HG02981 (cell line): ENCODE results near the gene ADCY5.

Experiments used
- ATAC-seq: cut with Tn5 transposase; IDR thresholded peaks from one replicate; pipeline ENCODE4 v1.9.1; 2021; ENCODE audit warnings: mild to moderate bottlenecking, moderate library complexity; ENCODE audit not compliant: unreplicated experiment

The ADCY5 gene

DNA sequence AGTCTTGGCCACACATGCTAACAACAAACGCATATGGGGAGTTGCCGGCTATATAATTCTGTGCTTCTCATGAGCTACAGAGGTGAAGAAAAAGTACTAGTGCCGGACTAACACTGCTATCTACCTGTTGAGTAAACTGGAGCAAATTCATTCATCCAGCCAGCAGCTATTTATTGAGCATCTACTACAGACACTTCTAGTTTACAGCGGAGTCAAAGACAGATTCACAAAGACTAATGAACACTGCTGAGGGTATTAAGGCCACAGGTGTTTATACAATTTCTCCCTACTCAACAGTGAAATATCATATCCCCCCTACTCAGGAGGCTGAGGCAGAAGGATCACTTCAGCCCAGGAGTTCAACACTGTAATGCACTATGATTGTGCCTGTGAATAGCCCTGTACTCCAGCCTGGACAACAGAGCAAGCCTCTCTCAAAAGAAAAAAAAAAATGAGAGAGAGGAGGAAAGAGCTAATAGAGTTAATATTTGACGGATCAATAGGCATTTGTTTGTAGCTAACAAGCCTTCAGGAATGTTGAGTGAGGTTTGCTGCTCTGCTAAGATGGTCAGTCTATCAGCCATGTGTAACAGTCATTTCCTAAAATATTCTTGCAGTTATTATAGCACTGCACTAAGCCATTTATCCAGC lies 17.8 kb downstream of the ADCY5 start:
- ATAC-seq, result no peak

- no peak for ATAC-seq
Measured at GRCh38 chr3:123430266-123430665, 18.6 kb downstream of the ADCY5 start.

GRCh38 chr3:123429362-123430125 lies 19.3 kb downstream of the ADCY5 start:
- ATAC-seq, result no peak

- ATAC-seq, result no peak
Measured at GRCh38 chr3:123424999-123425712, 23.7 kb downstream of the ADCY5 start.

DNA sequence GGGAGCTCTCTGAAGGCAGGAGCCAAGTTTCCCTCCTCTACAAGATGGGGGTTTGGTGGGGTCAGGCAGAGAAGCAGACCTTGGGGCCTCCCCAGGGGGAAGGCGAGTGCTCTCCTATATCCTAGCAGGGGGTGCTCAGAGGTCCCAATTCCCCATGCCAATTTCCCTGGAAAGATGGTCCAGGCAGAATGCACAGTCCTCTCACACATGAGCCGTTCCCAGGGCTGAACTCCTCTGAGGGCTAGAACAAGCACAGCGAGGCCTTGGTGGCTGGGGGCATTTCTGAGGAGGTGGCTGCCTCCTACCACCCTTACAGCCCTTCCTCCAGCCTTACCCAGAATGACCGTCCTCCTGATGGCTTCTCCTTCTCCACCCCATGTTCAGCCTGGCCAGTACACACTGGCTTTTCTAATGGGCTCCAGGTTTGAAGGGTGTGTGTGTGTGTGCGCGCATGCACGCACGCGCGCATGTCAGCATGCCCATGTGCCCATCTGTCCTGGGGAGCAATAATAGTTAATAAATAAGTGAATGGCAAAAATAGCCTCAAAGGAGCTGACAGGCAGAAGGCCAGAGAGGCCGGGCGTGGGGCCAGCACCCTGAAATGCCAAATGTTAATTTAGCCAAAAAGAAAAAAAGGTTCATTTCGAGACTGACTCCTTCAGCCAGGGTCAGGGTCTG lies 24.4 kb downstream of the ADCY5 start:
- ATAC-seq, result no peak

- no peak for ATAC-seq
Measured at GRCh38 chr3:123423806-123424205, 25.1 kb downstream of the ADCY5 start.

DNA sequence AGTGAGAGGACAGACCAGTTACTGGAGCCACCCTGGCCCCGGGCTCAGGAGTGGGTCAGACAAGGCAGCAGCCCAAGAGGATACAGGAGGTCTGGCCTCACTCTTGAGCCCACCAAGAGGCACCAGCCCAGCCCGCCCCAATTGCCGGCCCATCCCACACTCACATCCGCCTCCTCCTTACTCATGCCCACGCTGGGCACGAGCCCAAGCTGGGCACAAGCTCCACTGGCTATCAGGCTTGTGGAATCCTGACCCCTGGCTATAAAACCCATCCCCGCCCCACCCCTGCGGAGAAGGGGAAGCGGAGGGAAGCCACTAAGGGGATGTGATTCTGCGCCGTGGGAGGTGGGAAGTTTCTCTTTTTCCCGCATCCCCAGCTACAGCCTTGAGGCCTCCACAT lies 25.9 kb downstream of the ADCY5 start:
- no peak for ATAC-seq

DNA sequence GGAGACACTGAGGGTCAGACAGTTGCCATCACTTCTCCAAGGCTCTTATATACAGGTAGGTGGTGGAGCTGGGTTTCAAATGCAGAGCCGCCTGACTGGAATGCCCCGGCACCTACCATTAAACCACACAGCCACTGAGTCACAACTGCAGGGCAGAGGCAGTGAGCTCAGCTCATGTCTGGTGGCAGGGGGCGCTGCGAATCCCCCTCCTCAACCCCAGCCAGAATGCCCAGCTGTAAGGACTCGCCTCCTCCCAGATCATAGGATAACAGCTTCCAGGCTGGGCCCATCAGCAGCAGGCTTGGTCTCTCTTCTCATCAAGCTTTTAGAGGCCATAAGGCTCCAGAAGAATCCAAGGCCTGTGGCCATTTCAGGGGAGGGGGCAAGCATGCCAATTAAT lies 26.4 kb downstream of the ADCY5 start:
- no peak for ATAC-seq

DNA sequence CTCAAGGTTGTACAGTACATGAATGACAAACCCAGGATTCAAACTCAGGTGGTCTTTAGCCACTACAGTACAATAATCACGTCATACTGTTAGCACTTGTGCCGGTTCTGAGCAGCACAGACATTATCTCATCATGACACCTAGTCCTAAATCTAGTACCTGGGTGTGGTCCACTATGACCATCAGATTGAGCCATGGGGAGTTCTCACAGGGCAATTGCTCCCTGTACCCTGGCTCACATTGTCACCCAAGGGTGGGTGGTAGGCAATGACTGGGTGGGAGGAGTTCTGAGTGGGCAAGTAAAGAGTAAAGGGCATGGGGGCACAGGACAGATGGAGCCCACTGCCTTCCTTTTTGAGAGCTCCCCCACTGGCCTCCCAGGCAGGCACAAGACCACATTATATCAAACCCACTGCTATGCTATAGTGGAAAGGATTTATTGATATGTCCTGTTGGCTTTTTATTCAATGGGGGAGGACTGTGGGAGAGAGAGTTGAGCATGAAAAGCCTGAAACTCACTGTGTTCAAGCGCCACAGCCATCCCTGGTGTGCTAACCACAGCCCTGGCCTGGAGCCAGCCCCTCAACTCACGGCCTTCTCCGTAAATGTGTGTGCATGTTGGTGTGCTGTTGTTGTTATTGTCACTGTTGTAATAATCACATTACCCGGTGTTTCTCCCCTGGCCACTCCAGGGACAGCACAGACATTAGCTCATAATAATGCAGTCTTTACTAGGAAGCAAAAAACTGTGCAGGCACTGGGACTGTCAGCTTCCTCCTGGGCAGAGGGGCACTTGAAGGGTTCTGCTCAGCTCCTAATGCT lies 27.3 kb downstream of the ADCY5 start:
- no peak for ATAC-seq

DNA sequence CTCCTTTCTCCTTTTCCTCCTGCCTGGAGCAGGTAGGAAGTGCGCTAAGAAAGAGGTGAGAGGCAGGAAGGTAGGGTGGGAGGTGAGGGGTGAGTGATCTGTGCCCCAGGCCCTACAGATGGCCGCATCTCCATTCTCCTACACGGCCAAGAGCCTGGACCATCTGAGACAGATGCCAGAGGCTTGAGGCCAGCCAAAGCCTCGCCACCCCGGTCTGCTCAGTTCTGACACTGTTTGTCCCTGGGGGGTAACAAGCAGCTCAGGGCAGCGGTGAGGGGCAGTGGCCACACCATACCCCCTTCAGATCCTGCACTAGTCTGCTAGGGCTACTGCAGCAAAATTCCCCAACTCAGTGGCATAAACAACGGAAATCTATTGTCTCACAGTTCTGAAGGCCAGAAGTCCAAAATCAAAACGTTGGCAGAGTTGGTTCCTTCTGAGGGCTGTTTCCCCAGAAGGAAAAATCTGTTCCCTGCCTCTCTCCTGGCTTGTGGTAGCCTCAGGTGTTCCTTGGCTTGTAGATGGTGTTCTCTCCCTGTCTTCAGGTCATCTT lies 28.4 kb downstream of the ADCY5 start:
- no peak for ATAC-seq

DNA sequence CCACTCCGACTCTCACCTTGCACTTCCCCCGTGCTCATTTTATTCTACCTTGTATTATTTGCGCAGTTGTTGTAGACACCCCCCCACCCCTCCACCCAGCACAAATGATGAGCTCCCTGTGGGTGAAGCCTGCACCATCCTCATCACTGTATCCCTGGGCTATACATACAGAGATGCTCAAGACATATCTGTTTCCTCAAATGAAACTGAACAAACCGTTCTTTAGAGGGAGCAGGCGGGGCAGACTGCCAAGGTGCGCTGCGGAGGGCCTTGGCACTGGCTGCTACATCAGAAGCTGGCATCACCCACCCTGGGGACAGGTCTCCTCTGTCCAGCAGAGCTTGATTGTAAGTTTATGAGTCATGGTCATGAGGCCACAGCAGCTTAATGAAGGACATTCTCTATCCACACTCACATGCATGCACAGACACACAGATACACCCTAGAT lies 29.0 kb downstream of the ADCY5 start:
- ATAC-seq, result no peak

DNA sequence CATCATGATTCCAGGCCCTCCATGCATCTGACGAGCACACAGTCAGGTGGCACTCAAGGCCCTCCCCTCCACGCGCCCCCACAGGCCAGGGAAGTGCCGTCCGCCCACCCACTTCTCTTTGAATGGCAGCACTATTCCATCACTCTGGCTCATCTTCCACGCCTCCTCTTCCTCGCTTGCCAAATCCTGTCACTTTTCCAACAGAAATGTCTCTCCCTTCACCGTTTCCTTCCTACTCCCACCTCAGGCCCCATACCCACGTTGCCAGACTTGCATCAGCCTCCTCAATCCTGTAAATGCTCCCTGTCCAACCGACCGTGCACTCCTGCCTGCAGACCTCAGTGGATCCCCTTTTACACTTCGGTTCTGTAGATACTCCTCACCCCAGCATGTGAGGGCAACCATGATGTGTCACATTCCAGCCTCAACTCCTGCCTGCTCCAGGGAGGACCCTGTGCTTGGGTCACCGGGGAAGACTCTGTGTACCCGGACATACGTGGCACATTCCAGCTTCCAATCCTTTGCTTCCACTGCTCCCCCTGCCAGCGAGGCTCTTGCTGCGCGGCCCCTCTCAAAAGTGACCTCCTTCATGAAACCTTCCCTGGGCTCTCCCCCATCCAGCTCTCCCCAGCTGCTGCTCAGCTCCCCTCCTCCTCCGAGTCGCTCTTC lies 29.6 kb downstream of the ADCY5 start:
- ATAC-seq, result no peak

- ATAC-seq, result no peak
Measured at GRCh38 chr3:123416647-123417046, 32.2 kb downstream of the ADCY5 start.

DNA sequence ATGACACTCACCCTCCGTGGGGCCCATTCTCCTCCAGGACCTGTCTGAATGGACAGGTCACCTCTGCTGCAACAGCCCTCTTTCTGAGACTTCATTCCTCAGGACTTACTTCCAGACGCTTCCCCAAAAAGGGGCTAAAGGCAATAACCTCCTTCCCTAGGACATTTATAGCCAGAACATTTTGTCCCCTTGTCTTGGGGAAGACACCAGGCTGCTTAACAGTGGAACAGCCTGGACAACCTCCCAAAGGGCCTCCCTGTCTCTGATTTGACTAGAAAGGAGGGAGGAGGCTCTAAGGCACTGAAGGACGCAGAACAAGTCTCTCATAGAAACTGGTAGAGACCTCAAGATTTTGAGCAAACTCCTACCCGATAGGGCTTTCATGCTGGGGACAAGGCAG lies 32.7 kb downstream of the ADCY5 start:
- ATAC-seq, result no peak

DNA sequence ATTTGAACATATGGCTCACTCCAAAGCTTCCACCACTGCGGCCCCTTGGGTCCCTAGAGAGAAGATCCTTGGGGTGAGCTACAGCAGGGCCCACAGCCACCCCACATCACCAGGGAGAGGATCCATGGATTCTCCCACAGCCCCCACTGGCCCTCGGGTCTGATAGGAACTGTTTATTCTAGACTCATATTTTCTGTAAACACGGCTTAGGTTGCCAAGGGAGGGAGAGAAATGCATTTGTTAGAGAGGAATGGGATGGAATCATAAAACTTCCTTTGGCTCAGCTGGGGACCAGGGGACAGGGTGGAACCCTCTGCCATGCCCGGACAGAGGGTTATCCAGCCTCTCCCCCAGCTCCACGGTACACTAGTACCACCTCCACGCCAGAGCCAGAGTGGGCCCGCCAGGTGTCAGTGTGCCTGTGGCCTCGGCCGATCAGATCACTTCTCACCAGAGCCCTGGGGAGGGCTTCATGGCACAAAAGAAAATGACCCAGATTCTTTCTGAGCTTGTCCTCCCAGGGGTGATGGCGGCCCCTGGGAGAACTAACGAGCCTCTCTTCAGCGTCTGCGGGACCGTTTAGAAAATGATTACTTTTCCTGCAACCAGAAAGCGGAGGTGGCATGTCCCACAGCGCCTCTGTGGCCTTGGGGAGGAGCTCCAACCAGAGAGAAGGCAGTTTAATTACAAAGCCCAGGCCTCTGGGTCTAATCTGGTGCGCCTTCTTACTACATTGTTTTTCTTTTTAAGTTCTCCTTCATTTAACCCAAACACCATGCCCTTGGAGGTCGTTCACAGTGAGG lies 33.7 kb downstream of the ADCY5 start:
- ATAC-seq, result no peak

DNA sequence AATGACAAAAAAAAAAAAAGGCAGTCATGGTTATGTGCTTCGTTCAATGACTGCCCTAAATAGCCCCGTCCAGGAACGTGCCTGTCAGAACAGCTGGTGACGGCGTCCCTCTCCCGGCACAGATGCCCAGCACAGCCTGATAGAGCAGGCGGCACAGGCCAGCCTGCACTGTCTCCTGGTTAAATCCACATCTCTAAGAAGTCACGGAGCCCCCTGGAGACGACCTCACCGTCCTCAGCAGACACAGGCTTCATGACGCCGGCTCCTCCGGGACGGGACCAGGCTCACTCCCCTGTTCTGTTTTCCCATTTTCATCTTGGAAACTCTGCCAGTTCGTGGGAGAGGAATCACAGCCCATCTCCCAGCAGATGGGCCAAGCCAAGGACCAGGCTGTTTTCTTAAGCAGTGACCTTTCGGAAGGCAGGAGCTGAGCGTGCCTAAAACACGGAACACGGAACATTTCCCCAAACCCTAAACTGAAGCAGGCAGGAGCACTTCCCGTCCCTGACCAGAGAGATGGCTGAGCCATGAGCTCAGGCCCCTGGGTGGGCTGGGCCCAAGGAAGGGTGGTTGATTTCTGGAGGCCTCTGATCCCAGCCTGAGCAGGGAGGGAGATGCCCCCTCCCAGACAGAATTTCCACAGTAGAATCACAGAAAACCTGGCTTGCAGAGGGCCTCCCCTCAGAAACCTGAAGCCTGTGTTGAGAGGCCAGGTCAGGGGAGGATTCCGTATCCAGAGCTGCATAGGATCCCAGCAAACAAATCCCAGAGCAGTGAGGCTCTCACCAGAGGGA lies 35.9 kb downstream of the ADCY5 start:
- no peak for ATAC-seq

DNA sequence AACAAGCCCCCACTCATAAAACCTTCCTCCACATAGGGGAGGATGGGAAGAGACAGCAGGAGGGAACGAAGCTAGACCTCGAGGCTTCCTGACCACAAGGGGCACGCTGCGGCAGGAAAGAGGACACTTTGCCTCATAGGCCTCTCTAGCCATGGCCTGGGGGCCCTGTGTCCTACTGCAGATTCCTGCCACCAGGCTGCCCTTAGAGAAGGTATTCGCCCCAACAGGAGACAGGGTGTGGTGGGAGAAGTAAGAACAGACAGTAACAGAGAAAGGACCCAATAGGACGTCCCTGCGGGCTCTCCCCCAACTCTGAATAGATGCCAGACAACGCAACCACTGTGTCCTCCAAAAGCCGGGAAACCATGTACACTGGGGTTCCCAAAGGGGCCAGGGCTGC lies 36.8 kb downstream of the ADCY5 start:
- no peak for ATAC-seq
